HepG2 (cell line): ENCODE measurements around the gene SIKE1.
"Not testable (repeated sequence)": the region's sequence is repeated elsewhere in the genome, so short reads cannot be mapped to it uniquely, and the experiment has no call there.

Experiments
- BRF2 ChIP-seq: sonication (generic); formaldehyde crosslinking; IDR thresholded peaks from 2 replicates; pipeline ENCODE4 v1.8.1; 2022; ENCODE audit warnings: mild to moderate bottlenecking, missing genetic modification reagents
- KDM5A ChIP-seq: fragments of 200-600 bp; sonication (generic); IDR thresholded peaks from 2 replicates; pipeline ENCODE4 v1.7.0; 2018; ENCODE audit warnings: antibody characterized with exemption, mild to moderate bottlenecking, low read length, borderline replicate concordance
- POLR2AphosphoS5 ChIP-seq: IDR thresholded peaks from 2 replicates; pipeline ENCODE4 v1.6.1; 2012; ENCODE audit warnings: low read depth, low read length
- RFX5 ChIP-seq: IDR thresholded peaks from 2 replicates; pipeline ENCODE4 v1.6.1; 2011; ENCODE audit warnings: low read depth, low read length, improper control_type of control experiment
- SP5 ChIP-seq: IDR thresholded peaks from 2 replicates; pipeline ENCODE4 v1.6.1; 2016; ENCODE audit warnings: low read depth, borderline replicate concordance
- TAF1 ChIP-seq: sonication (generic); formaldehyde crosslinking; IDR thresholded peaks from 2 replicates; pipeline ENCODE4 v1.4.0; 2020; ENCODE audit warnings: missing genetic modification reagents
- YY1 ChIP-seq: IDR thresholded peaks from 2 replicates; pipeline ENCODE4 v1.6.1; 2011; ENCODE audit warnings: low read length, low read depth, moderate library complexity, mild to moderate bottlenecking; ENCODE audit not compliant: insufficient read depth, insufficient replicate concordance
- ZNF431 ChIP-seq: sonication (generic); formaldehyde crosslinking; IDR thresholded peaks from 2 replicates; pipeline ENCODE4 v1.9.0; 2022; ENCODE audit warnings: missing genetic modification reagents, low read depth, mild to moderate bottlenecking, borderline replicate concordance
- ZNF446 ChIP-seq: sonication (generic); formaldehyde crosslinking; IDR thresholded peaks from 2 replicates; pipeline ENCODE4 v1.5.0; 2020; ENCODE audit warnings: mild to moderate bottlenecking, missing genetic modification reagents
- TF ChIP-seq, protein P1 (sequence below): sonication (generic); formaldehyde crosslinking; IDR thresholded peaks from 2 replicates; pipeline ENCODE4 v1.5.0; 2020; ENCODE audit warnings: mild to moderate bottlenecking, missing genetic modification reagents, moderate library complexity

GRCh38 chr1:114830075-114830474 is 49.6 kb upstream of the SIKE1 start:
- not testable (repeated sequence) for TF ChIP-seq ZNF446 (CRISPR knock-in tag); RFX5; YY1; TAF1; ZNF431 (CRISPR knock-in tag); KDM5A; POLR2AphosphoS5; SP5 (CRISPR knock-in tag); BRF2 (CRISPR knock-in tag)
- TF ChIP-seq, protein P1, sequence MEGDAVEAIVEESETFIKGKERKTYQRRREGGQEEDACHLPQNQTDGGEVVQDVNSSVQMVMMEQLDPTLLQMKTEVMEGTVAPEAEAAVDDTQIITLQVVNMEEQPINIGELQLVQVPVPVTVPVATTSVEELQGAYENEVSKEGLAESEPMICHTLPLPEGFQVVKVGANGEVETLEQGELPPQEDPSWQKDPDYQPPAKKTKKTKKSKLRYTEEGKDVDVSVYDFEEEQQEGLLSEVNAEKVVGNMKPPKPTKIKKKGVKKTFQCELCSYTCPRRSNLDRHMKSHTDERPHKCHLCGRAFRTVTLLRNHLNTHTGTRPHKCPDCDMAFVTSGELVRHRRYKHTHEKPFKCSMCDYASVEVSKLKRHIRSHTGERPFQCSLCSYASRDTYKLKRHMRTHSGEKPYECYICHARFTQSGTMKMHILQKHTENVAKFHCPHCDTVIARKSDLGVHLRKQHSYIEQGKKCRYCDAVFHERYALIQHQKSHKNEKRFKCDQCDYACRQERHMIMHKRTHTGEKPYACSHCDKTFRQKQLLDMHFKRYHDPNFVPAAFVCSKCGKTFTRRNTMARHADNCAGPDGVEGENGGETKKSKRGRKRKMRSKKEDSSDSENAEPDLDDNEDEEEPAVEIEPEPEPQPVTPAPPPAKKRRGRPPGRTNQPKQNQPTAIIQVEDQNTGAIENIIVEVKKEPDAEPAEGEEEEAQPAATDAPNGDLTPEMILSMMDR (CRISPR knock-in tag), result not testable (repeated sequence)
